ENCODE results near the gene ABCC1.

Gene ABCC1

GRCh38 chr16:16029431-16030011 is 80.1 kb downstream of the ABCC1 start:
- Histone ChIP-seq H3K4me1 (ENCODE audit: insufficient read depth, low read length) (peaks cover 14% of the 10 kb centered on the region), H3K4me2 (ENCODE audit: insufficient read depth, low read length) (no peak overlapping the region), H3K27ac (ENCODE audit: low read length) (no peak overlapping the region), H3K9me3 (ENCODE audit: insufficient read depth, low read length, severe bottlenecking) (no peaks in the 10 kb centered on the region), H2AFZ (ENCODE audit: low read depth, low read length) (no peak overlapping the region), H3K9ac (ENCODE audit: low read depth, low read length) (no peak overlapping the region), H3K79me2 (ENCODE audit: insufficient read depth, low read length) (no peaks in the 10 kb centered on the region), H3K27me3 (ENCODE audit: insufficient read depth, low read length, poor library complexity) (no peaks in the 10 kb centered on the region), H3K36me3 (ENCODE audit: insufficient read depth, low read length) (peaks cover 21% of the 10 kb centered on the region), H3K4me3 (ENCODE audit: low read depth in 1 of 2, low read length in 2 of 2) (no peak overlapping the region), H4K20me1 (ENCODE audit: insufficient read depth, low read length) (peaks cover 8% of the 10 kb centered on the region; the same call in 1 of the 2 replicates)
- no peak for ATAC-seq (ENCODE audit: insufficient read depth, low read depth)
- TF ChIP-seq EZH2 (IDR thresholded peaks at IDR 0.05; ENCODE audit: borderline replicate concordance, low read depth, low read length, severe bottlenecking): no peak
- TF ChIP-seq CTCF (IDR thresholded peaks at IDR 0.05; ENCODE audit: borderline replicate concordance, extremely low read depth, low read length, poor library complexity, severe bottlenecking): no peak
- DNase-seq: no peak

- Histone ChIP-seq H3K9me3 (ENCODE audit: insufficient read depth, low read length, severe bottlenecking) (no peaks in the 10 kb centered on the region), H3K4me1 (ENCODE audit: insufficient read depth, low read length) (peaks cover 14% of the 10 kb centered on the region), H3K9ac (ENCODE audit: low read depth, low read length) (no peak overlapping the region), H3K36me3 (ENCODE audit: insufficient read depth, low read length) (peaks cover 25% of the 10 kb centered on the region), H3K4me2 (ENCODE audit: insufficient read depth, low read length) (no peak overlapping the region), H3K27me3 (ENCODE audit: insufficient read depth, low read length, poor library complexity) (no peaks in the 10 kb centered on the region), H3K79me2 (ENCODE audit: insufficient read depth, low read length) (no peaks in the 10 kb centered on the region), H2AFZ (ENCODE audit: low read depth, low read length) (no peak overlapping the region), H3K4me3 (ENCODE audit: low read depth in 1 of 2, low read length in 2 of 2) (no peak overlapping the region), H4K20me1 (ENCODE audit: insufficient read depth, low read length) (peaks cover 8% of the 10 kb centered on the region; the same call in 1 of the 2 replicates), H3K27ac (ENCODE audit: low read length) (no peak overlapping the region)
- TF ChIP-seq CTCF (IDR thresholded peaks at IDR 0.05; ENCODE audit: borderline replicate concordance, extremely low read depth, low read length, poor library complexity, severe bottlenecking) (no peak), EZH2 (IDR thresholded peaks at IDR 0.05; ENCODE audit: borderline replicate concordance, low read depth, low read length, severe bottlenecking) (no peak)
- no peak for ATAC-seq (ENCODE audit: insufficient read depth, low read depth)
- no peak for DNase-seq
Measured at GRCh38 chr16:16030449-16030848, 81.0 kb downstream of the ABCC1 start.

DNA sequence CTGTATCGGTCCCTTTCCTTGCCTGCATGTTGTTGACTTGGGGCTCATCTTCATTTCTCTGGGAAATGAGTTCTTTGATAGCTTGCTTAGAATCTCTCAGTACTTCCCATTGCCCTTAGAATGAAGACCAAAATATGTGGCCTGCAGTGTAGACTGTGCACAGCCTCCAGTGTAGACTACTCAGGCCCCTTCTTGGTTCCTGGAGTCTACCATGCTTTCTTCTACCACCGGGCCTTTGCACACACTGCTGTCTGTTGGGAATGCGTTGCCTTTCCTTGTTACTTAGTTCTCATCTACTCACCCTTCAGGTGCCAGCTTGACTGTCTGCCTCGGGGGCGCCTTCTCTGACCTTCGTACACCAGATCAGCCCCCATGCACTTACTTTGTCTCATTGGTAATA is 82.0 kb downstream of the ABCC1 start:
- peaks cover 14% of the 10 kb centered on the region for H3K4me1 ChIP-seq (ENCODE audit: insufficient read depth, low read length)
- DNase-seq: no peak
- ATAC-seq (ENCODE audit: insufficient read depth, low read depth): no peak

More for the DNA sequence above, 82.0 kb downstream of the ABCC1 start:
- Histone ChIP-seq H3K9me3 (ENCODE audit: insufficient read depth, low read length, severe bottlenecking) (no peaks in the 10 kb centered on the region), H2AFZ (ENCODE audit: low read depth, low read length) (no peak overlapping the region), H3K27ac (ENCODE audit: low read length) (no peak overlapping the region), H3K36me3 (ENCODE audit: insufficient read depth, low read length) (peaks cover 31% of the 10 kb centered on the region), H4K20me1 (ENCODE audit: insufficient read depth, low read length) (peaks cover 8% of the 10 kb centered on the region; the same call in 1 of the 2 replicates), H3K9ac (ENCODE audit: low read depth, low read length) (no peak overlapping the region), H3K4me2 (ENCODE audit: insufficient read depth, low read length) (no peak overlapping the region), H3K27me3 (ENCODE audit: insufficient read depth, low read length, poor library complexity) (no peaks in the 10 kb centered on the region), H3K79me2 (ENCODE audit: insufficient read depth, low read length) (no peaks in the 10 kb centered on the region), H3K4me3 (ENCODE audit: low read depth in 1 of 2, low read length in 2 of 2) (no peak overlapping the region)
- TF ChIP-seq CTCF (IDR thresholded peaks at IDR 0.05; ENCODE audit: borderline replicate concordance, extremely low read depth, low read length, poor library complexity, severe bottlenecking): no peak
- TF ChIP-seq EZH2 (IDR thresholded peaks at IDR 0.05; ENCODE audit: borderline replicate concordance, low read depth, low read length, severe bottlenecking): no peak

Data from DND-41 (cell line).